A673 (cell line): ENCODE measurements around the gene VDAC1.

Experiments
- CTCF ChIP-seq: fragments of 300-800, 200-600 bp; sonication (generic); conservative IDR thresholded peaks from 2 replicates; pipeline ENCODE4 v1.5.1; 2017; ENCODE audit warnings: low read depth, mild to moderate bottlenecking, antibody characterized with exemption, low read length, moderate library complexity, mixed read lengths
- EZH2 ChIP-seq: fragments of 200-600 bp; sonication (generic); IDR thresholded peaks from 2 replicates; pipeline ENCODE4 v1.6.1; 2017; ENCODE audit warnings: borderline replicate concordance, low read depth, mild to moderate bottlenecking, mixed read lengths, antibody characterized with exemption, low read length; ENCODE audit not compliant: poor library complexity, severe bottlenecking

GRCh38 chr5:134027288-134027615 lies 22.5 kb upstream of the VDAC1 start:
- TF ChIP-seq CTCF (no peak), EZH2 (no peak)
